ENCODE measurements around the gene ZNRF4. TPM values are rescaled to one million over a fixed set of nuclear protein-coding genes. Genes with fewer than 3 reads are reported as not detected.

ZNRF4 gene
- total and polyA plus RNA-seq, 2 of the 8 experiments (the other 6 are each of a cell fraction or from before 2014, with no cell fraction given) = not detected

DNA sequence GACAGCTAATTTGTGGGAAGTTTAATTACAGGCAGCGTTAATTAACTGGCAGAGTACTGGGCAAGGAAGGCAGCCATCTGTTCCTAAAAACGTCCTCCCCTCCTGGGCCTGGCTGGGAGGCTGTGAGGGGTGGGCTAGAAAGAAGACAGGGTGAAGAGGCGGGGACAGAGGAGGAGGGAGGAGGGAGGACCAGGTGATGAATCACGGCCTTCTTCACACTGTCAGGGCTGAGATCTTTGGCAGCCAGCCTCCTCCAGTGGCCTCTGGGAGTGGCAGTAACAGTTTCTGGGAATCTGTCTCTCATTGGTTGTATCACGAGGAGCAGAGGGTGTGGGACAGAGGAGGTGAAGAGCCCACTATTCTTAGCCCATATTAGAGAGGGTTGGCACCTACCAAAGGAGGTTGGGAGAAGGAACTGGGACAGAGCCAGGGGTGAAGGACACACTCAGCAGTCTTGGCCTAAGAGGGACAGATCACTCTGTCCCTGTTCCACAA is 9.6 kb upstream of the ZNRF4 start:
- no peak overlapping the region for H3K18ac ChIP-seq (ENCODE audit: extremely low read depth, low read length)
- H4K5ac ChIP-seq (ENCODE audit: insufficient read length, low read depth, low read length) = no peak overlapping the region
- H3K9ac ChIP-seq (replicated peaks in 1 of 4; ENCODE audit: extremely low read depth in 1 of 4, low read depth in 3 of 4, low read length in 3 of 4) = no peak overlapping the region
- H3K4me3 ChIP-seq (ENCODE audit: extremely low read depth in 1 of 4, insufficient read depth in 2 of 4, low read depth in 3 of 4, low read length in 4 of 4) = no peak overlapping the region
- H2AK5ac ChIP-seq (ENCODE audit: low read depth, low read length) = no peak overlapping the region
- H3K79me1 ChIP-seq (ENCODE audit: low read depth, low read length) = no peaks in the 10 kb centered on the region
- no peak overlapping the region for H2BK120ac ChIP-seq (replicated peaks; ENCODE audit: low read depth, low read length)
- no peak overlapping the region for H2BK5ac ChIP-seq (ENCODE audit: low read depth, low read length)
- no peak overlapping the region for H4K8ac ChIP-seq (ENCODE audit: extremely low read depth, insufficient read depth, low read length)
- H3K27ac ChIP-seq (ENCODE audit: low read depth, low read length) = no peak overlapping the region
- H2AFZ ChIP-seq (ENCODE audit: low read length) = no peak overlapping the region
- FAIRE-seq (no peak), DNase-seq (ENCODE audit: low read depth in 1 of 2, low spot score in 2 of 2) (no peak)
- no peak overlapping the region for H3K4me2 ChIP-seq (ENCODE audit: insufficient read depth in 1 of 2, low read depth in 2 of 2, low read length in 2 of 2)
- H3K9me3 ChIP-seq (ENCODE audit: insufficient read depth in 2 of 2, low read depth in 1 of 2, low read length in 1 of 2) = no peaks in the 10 kb centered on the region
- no peaks in the 10 kb centered on the region for H3K36me3 ChIP-seq (ENCODE audit: control insufficient read depth in 2 of 4, insufficient read depth in 4 of 4, low read length in 3 of 4)
- WGBS, 2 experiments (ENCODE audit: extremely low coverage in 1 of 2, insufficient coverage in 1 of 2, insufficient read length in 1 of 2, insufficient replicate concordance in 2 of 2, low coverage in 1 of 2, low lambda C conversion rate in 2 of 2, missing lambda C conversion rate in 1 of 2) = 64% methylated on average over 5 of the region's 5 CpGs; no CpG with 5 or more reads in 1 of the 2 experiments
- no peaks in the 10 kb centered on the region for H3K4me1 ChIP-seq (replicated peaks in 1 of 4; ENCODE audit: control insufficient read depth in 3 of 4, insufficient read depth in 4 of 4, low read length in 3 of 4)
- H4K20me1 ChIP-seq (replicated peaks in 1 of 2; ENCODE audit: control insufficient read depth in 1 of 2, insufficient read depth in 2 of 2, low read length in 2 of 2) = no peaks in the 10 kb centered on the region
- no peak overlapping the region for H2BK12ac ChIP-seq (ENCODE audit: low read depth, low read length)
- H3K56ac ChIP-seq (replicated peaks; ENCODE audit: insufficient read length, low read depth, low read length) = no peak overlapping the region
- CTCF ChIA-PET (ENCODE audit: partially characterized antibody) = interaction anchor here (0.6 to 1.4 kb wide), 4 partner anchors 16 to 116 kb away, joined by 3 to 4 read pairs (median 3); no protein-coding TSS in a partner anchor
- no peak overlapping the region for H2BK15ac ChIP-seq (ENCODE audit: low read length)
- no peak overlapping the region for H3K14ac ChIP-seq (ENCODE audit: insufficient read length)
- H2BK20ac ChIP-seq (ENCODE audit: low read length) = no peak overlapping the region
- 0 out of 2 replicates have a peak, but pooled peaks cover 1% of the 10 kb centered on the region for H3K23me2 ChIP-seq (ENCODE audit: low read depth, low read length)
- H4K91ac ChIP-seq (replicated peaks; ENCODE audit: insufficient read length, low read length) = no peak overlapping the region
- H3K79me2 ChIP-seq (ENCODE audit: control insufficient read depth in 1 of 2, insufficient read depth in 2 of 2, low read length in 2 of 2) = no peaks in the 10 kb centered on the region
- TF ChIP-seq TAF7 (optimal IDR thresholded peaks at IDR 0.05; ENCODE audit: borderline replicate concordance, low read depth, low read length) = no peak
- TF ChIP-seq RAD21 (IDR thresholded peaks at IDR 0.05 in 1 of 2, conservative IDR thresholded peaks at IDR 0.05 in 1 of 2; ENCODE audit: low read depth in 2 of 2, low read length in 2 of 2) = no peak
- TF ChIP-seq TCF12 (IDR thresholded peaks at IDR 0.05; ENCODE audit: low read depth, low read length) = no peak
- TF ChIP-seq KDM1A (IDR thresholded peaks at IDR 0.05; ENCODE audit: borderline replicate concordance, low read length) = peak; percentile 81; the same call in 1 of the 2 replicates
- no peak for TF ChIP-seq POLR2A (IDR thresholded peaks at IDR 0.05; ENCODE audit: control extremely low read depth in 1 of 2, low read depth in 2 of 2, low read length in 2 of 2)
- no peak overlapping the region for H3K23ac ChIP-seq (ENCODE audit: insufficient read length)
- POLR2A ChIA-PET (ENCODE audit: partially characterized antibody) = interaction anchor here (0.6 to 1.6 kb wide), 4 partner anchors 11 to 229 kb away, joined by 3 to 4 read pairs (median 3); no protein-coding TSS in a partner anchor
- no peaks in the 10 kb centered on the region; a peak in 4 of 7 replicates for H3K27me3 ChIP-seq (replicated peaks in 1 of 4; ENCODE audit: control insufficient read depth in 3 of 4, extremely low read depth in 1 of 4, insufficient read depth in 3 of 4, low read length in 3 of 4)
- no peak overlapping the region for H3K4ac ChIP-seq (replicated peaks; ENCODE audit: insufficient read length, low read depth, low read length)
